Heart right ventricle (tissue), 16 donors: ENCODE data around the gene UNKL. TPM values are rescaled to one million over a fixed set of nuclear protein-coding genes. Genes with fewer than 3 reads are reported as not detected.
A peak's percentile ranks its signal among the peaks of the same experiment; 100 is the strongest.
"Not testable (repeated sequence)": the region's sequence is repeated elsewhere in the genome, so short reads cannot be mapped to it uniquely, and the experiment has no call there.

Experiments used
- ATAC-seq, 8 donors: fragments of 200-7000 bp; cut with Tn5 transposase; one replicate each; pipeline ENCODE4 v1.9.1; 2020; ENCODE audit warnings: mild to moderate bottlenecking in 8 of 8, moderate library complexity in 8 of 8, moderate number of reproducible peaks in 1 of 8
- DNase-seq, 2 donors: peaks; one replicate each; pipeline ENCODE4 v3.0.0-alpha.2; 2020
- H3K27ac ChIP-seq, 10 donors: fragments of 200-600 bp; sonication (generic) in 2 of 10; one replicate each; pipeline versions ENCODE4 v1.5.0 to v1.8.0; 2020 to 2022; ENCODE audit warnings: mild to moderate bottlenecking in 3 of 10
- H3K27me3 ChIP-seq, 7 donors: fragments of 200-600 bp; one replicate each; pipeline ENCODE4 v1.8.0; 2021 to 2022; ENCODE audit warnings: mild to moderate bottlenecking in 2 of 7
- H3K36me3 ChIP-seq, 9 donors: fragments of 200-600 bp; sonication (generic) in 1 of 9; one replicate each; pipeline versions ENCODE4 v1.5.0 to v1.8.0; 2020 to 2022; ENCODE audit warnings: mild to moderate bottlenecking in 2 of 9
- H3K4me1 ChIP-seq, 9 donors: fragments of 200-600 bp; sonication (generic) in 1 of 9; one replicate each; pipeline versions ENCODE4 v1.5.0 to v1.8.0; 2020 to 2022; ENCODE audit warnings: mild to moderate bottlenecking in 4 of 9
- H3K4me3 ChIP-seq, 10 donors: fragments of 200-600 bp; sonication (generic) in 2 of 10; one replicate each; pipeline versions ENCODE4 v1.5.0 to v1.8.0; 2020 to 2022; ENCODE audit warnings: mild to moderate bottlenecking in 7 of 10, moderate library complexity in 2 of 10
- H3K9me3 ChIP-seq, 11 donors: fragments of 200-600 bp in 10 of 11; sonication (generic) in 2 of 11; one replicate each; pipeline versions ENCODE4 v1.5.0 to v1.8.0; 2013 to 2022; ENCODE audit warnings: mild to moderate bottlenecking in 2 of 11, control low read depth in 1 of 11, moderate library complexity in 1 of 11
- CTCF ChIP-seq, 9 donors: fragments of 200-600 bp; sonication (generic) in 2 of 9; IDR thresholded peaks; one replicate each; pipeline versions ENCODE4 v1.5.0 to v1.8.0; 2021 to 2022; ENCODE audit warnings: antibody characterized with exemption in 9 of 9, mild to moderate bottlenecking in 5 of 9, moderate library complexity in 1 of 9
- WGBS, 2 donors: extraction: QIAGEN DNeasy Blood & Tissue Kit; methylation state at CpG; one replicate each; pipeline ENCODE4 v1.1.7; 2013; ENCODE audit warnings: inconsistent platforms in 1 of 2; 5-methylcytosine and 5-hydroxymethylcytosine counted together
- intact Hi-C, 10 donors: fragments of 100-400 bp; cut with DNase I; formaldehyde crosslinking; loops; one replicate each; pipeline versions ENCODE4 v1.11.1 to v1.14.2; 2022
- polyA plus RNA-seq, 2 donors: library from polyadenylated mRNA; stranded (reverse); fragments of 200-250 nt; gene quantifications; one replicate each; pipeline ENCODE4 v1.2.3, GENCODE V29; 2013
- total RNA-seq, 10 donors: library from RNA; stranded (reverse); fragmentation: NEBNext Ultra II Directional in 3 of 10; extraction: Animal tissue kit (Norgen Biotek cat#: 25700) in 3 of 10; gene quantifications; one replicate each; pipeline versions ENCODE4 v1.2.1 to v1.2.4, GENCODE V29; 2021 to 2023
- donor health status: Arrhythmogenic right ventricular cardiomyopathy.
- donor health status: ischemic (EF 13 %, LVEDD 7.1; RV severe dilation, severe dysfunction).
- donor health status: healthy with polysubstance abuse.
- donor health status: DM: no; HTN: yes; CAD: no.
- donor health status: DM: no; HTN: no; CAD: no.
- donor health status: ischemic (EF 25% LVEDD 6.9; RV normal size, moderate dysfunction).
- donor health status: ischemic (EF 25% LVEDD 5.7; RV mildly dilated, moderate dysfunction).
- donor health status: healthy.
- donor health status: DM: yes; HTN: yes; CAD: no.
- donor health status: Ischemic cardiomyopathy.
- donor health status: ischemic (EF 35%, LVEDD 5.7; RV mildly dilated, moderate dysfunction).
- donor health status: nonischemic (EF 11% LVEDD 7.7; RV severe dilation, severe dysfunction).
- donor health status: DM: yes; HTN: yes; CAD: no.
- donor health status: PGD.
- donor health status: ischemic (EF 29% LVEDD 5.4; RV normal size, mild dysfunction).
- donor health status: nonischemic (EF 23%, LVEDD 6.1; RV moderate dilation, normal function).

UNKL gene
- total and polyA plus RNA-seq, 12 donors: 3.3 to 20.4 (median 11.4) TPM

- WGBS, 2 donors: 64 to 74% methylated on average over 17 of the region's 17 CpGs
- no peak for ATAC-seq
These were observed 84.1 kb downstream of the UNKL start for GRCh38 chr16:1330260-1330914.

GRCh38 chr16:1328961-1329360 is 85.5 kb downstream of the UNKL start:
- DNase-seq, H3K9me3 ChIP-seq, H3K4me3 ChIP-seq, intact Hi-C loops, H3K27ac ChIP-seq, ATAC-seq: not testable (repeated sequence)
- peaks cover 4 to 40% (median 20%) of the 10 kb centered on the region in 7 donors for H3K27me3 ChIP-seq
- H3K36me3 ChIP-seq: peaks cover 0 to 30% (median 13%) of the 10 kb centered on the region in 9 donors
- peaks cover 6 to 39% (median 26%) of the 10 kb centered on the region in 9 donors for H3K4me1 ChIP-seq
- WGBS, 2 donors: 93 to 94% methylated on average over 10 of the region's 10 CpGs

More at GRCh38 chr16:1330260-1330914, 84.1 kb downstream of the UNKL start:
- peaks cover 11 to 45% (median 34%) of the 10 kb centered on the region in 9 donors for H3K4me1 ChIP-seq
- peaks cover 16 to 54% (median 34%) of the 10 kb centered on the region in 7 donors for H3K27me3 ChIP-seq
- H3K4me3 ChIP-seq: no peak overlapping the region
- peak; percentile 5 to 46 (median 26) for TF ChIP-seq CTCF (IDR thresholded peaks at IDR 0.05)
- intact Hi-C loops: no loop called here
- no peak for DNase-seq
- H3K9me3 ChIP-seq: peaks cover 0 to 6% (median 0%) of the 10 kb centered on the region in 11 donors
- H3K36me3 ChIP-seq: peaks cover 0 to 15% (median under 1%) of the 10 kb centered on the region in 9 donors
- H3K27ac ChIP-seq: peak overlapping the region in 1 of 10 donors; percentile 89

GRCh38 chr16:1328136-1328535 is 86.4 kb downstream of the UNKL start:
- H3K4me3 ChIP-seq, intact Hi-C loops, H3K27ac ChIP-seq, ATAC-seq, H3K9me3 ChIP-seq, DNase-seq: not testable (repeated sequence)
- WGBS, 2 donors: 89 to 92% methylated on average over 20 of the region's 20 CpGs
- H3K4me1 ChIP-seq: peaks cover 0 to 34% (median 21%) of the 10 kb centered on the region in 9 donors
- peaks cover 0 to 32% (median 13%) of the 10 kb centered on the region in 7 donors for H3K27me3 ChIP-seq
- H3K36me3 ChIP-seq: peaks cover 0 to 38% (median 20%) of the 10 kb centered on the region in 9 donors

DNA sequence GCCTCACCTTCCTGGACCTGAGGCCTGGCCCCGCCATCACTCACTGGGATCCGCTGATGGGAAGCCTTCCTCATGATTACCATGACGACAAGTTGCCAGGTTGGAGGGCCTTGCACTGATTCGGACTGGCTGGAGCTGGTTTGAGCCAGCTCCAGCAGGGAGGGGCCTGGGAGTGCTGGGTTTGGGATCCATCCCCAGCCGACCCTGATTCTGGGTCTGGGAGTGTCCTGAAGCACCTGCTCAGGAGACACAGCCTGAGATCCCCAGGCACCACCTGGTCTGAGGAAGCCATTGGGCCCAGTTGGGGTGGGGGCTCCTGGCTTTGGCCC is 86.9 kb downstream of the UNKL start:
- ATAC-seq: no peak

More for the DNA sequence above, 86.9 kb downstream of the UNKL start:
- no peak for TF ChIP-seq CTCF (IDR thresholded peaks at IDR 0.05)
- H3K4me3 ChIP-seq: no peak overlapping the region
- 64 to 70% methylated on average over 5 of the region's 5 CpGs for whole genome bisulfite sequencing, 2 donors
- H3K27me3 ChIP-seq: peaks cover 0 to 26% (median 9%) of the 10 kb centered on the region in 7 donors
- intact Hi-C loops: no loop called here
- no peak for DNase-seq
- peaks cover 0 to 29% (median 16%) of the 10 kb centered on the region in 9 donors for H3K4me1 ChIP-seq
- peaks cover 0 to 6% (median 0%) of the 10 kb centered on the region in 11 donors for H3K9me3 ChIP-seq
- H3K36me3 ChIP-seq: peaks cover 0 to 43% (median 20%) of the 10 kb centered on the region in 9 donors
- peak overlapping the region in 1 of 10 donors; percentile 27 for H3K27ac ChIP-seq
